HepG2 (cell line): ENCODE measurements around the gene RAD51D.

Experiments
- CTCF ChIP-seq: sonication (generic); formaldehyde crosslinking; IDR thresholded peaks from 2 replicates; pipeline ENCODE4 v1.5.0; 2020; ENCODE audit warnings: mild to moderate bottlenecking, missing genetic modification reagents, moderate library complexity
- KMT2A ChIP-seq: sonication (generic); formaldehyde crosslinking; IDR thresholded peaks from 2 replicates; pipeline ENCODE4 v1.4.0; 2020; ENCODE audit warnings: missing genetic modification reagents
- MLX ChIP-seq: IDR thresholded peaks from 2 replicates; pipeline ENCODE4 v1.6.1; 2016
- NFKBIZ ChIP-seq: IDR thresholded peaks from 2 replicates; pipeline ENCODE4 v1.6.1; 2018; ENCODE audit warnings: missing genetic modification reagents, missing compliant biosample characterization
- NFYB ChIP-seq: sonication (generic); formaldehyde crosslinking; IDR thresholded peaks from 2 replicates; pipeline ENCODE4 v1.4.0; 2020; ENCODE audit warnings: missing genetic modification reagents
- POLR2AphosphoS5 ChIP-seq: IDR thresholded peaks from 2 replicates; pipeline ENCODE4 v1.6.1; 2012; ENCODE audit warnings: low read depth, low read length
- TARDBP ChIP-seq: sonication (generic); formaldehyde crosslinking; IDR thresholded peaks from 2 replicates; pipeline ENCODE4 v1.8.0; 2022; ENCODE audit warnings: mild to moderate bottlenecking, missing genetic modification reagents
- ZBTB40 ChIP-seq, 2 experiments: fragments of 450-650 bp in 1 of 2; sonication (generic) in 1 of 2; formaldehyde crosslinking in 1 of 2; IDR thresholded peaks; 2 replicates each; pipeline versions ENCODE4 v1.6.1 to v1.8.0; 2016 to 2022; ENCODE audit warnings: antibody characterized with exemption in 1 of 2, mild to moderate bottlenecking in 1 of 2, missing genetic modification reagents in 1 of 2
- ZBTB7B ChIP-seq: sonication (generic); formaldehyde crosslinking; IDR thresholded peaks from 2 replicates; pipeline ENCODE4 v1.4.0; 2020; ENCODE audit warnings: missing genetic modification reagents
- ZMAT5 ChIP-seq: sonication (generic); formaldehyde crosslinking; IDR thresholded peaks from 2 replicates; pipeline ENCODE4 v1.5.0; 2020; ENCODE audit warnings: mild to moderate bottlenecking, low read depth, missing genetic modification reagents, borderline replicate concordance

GRCh38 chr17:35073991-35074627 lies 45.6 kb downstream of the RAD51D start:
- TF ChIP-seq NFKBIZ (CRISPR knock-in tag) (no peak), ZMAT5 (no peak), KMT2A (CRISPR knock-in tag) (no peak), ZBTB7B (CRISPR knock-in tag) (no peak), NFYB (CRISPR knock-in tag) (no peak), ZBTB40 (IDR thresholded peaks at IDR 0.05) (no peak), ZBTB40 (CRISPR knock-in tag; IDR thresholded peaks at IDR 0.05) (no peak), CTCF (no peak), MLX (CRISPR knock-in tag) (no peak), TARDBP (no peak), POLR2AphosphoS5 (no peak)
